Fibroblast of peridontal ligament (primary cell): ENCODE data around the gene AJM1.
A peak's percentile ranks its signal among the peaks of the same experiment; 100 is the strongest.
"Not testable (repeated sequence)": the region's sequence is repeated elsewhere in the genome, so short reads cannot be mapped to it uniquely, and the experiment has no call there.

ENCODE experiments used
- DNase-seq: peaks from one replicate; pipeline ENCODE4 v3.0.0-alpha.2; 2010; ENCODE audit errors: extremely low read depth

The AJM1 gene

DNA sequence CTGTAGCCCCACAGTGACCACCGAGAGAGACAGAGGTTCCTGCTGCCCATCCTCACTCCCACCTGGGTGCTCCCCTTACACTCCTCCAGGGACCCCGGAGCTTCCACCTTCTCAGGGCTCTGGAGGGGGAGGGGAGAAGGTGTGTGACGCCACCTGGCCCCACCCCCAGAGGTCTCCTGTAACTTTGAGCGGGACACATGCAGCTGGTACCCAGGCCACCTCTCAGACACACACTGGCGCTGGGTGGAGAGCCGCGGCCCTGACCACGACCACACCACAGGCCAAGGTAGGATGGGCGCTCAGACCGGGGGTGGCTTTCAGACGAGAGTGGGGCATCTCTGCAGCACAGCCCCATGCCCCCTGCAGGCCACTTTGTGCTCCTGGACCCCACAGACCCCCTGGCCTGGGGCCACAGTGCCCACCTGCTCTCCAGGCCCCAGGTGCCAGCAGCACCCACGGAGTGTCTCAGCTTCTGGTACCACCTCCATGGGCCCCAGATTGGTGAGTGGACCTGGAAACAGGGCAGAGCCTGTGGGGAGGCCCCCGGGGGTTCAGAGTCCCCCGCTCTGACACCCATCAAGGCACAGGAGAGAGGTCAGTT lies 14.4 kb downstream of the AJM1 start:
- DNase-seq, result no peak

DNA sequence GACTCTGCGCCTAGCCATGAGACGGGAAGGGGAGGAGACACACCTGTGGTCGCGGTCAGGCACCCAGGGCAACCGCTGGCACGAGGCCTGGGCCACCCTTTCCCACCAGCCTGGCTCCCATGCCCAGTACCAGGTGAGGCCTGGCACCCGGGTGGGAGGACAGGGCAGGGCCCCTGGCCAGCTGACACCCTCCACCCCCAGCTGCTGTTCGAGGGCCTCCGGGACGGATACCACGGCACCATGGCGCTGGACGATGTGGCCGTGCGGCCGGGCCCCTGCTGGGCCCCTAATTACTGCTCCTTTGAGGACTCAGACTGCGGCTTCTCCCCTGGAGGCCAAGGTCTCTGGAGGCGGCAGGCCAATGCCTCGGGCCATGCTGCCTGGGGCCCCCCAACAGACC lies 14.9 kb downstream of the AJM1 start:
- DNase-seq, result no peak

DNA sequence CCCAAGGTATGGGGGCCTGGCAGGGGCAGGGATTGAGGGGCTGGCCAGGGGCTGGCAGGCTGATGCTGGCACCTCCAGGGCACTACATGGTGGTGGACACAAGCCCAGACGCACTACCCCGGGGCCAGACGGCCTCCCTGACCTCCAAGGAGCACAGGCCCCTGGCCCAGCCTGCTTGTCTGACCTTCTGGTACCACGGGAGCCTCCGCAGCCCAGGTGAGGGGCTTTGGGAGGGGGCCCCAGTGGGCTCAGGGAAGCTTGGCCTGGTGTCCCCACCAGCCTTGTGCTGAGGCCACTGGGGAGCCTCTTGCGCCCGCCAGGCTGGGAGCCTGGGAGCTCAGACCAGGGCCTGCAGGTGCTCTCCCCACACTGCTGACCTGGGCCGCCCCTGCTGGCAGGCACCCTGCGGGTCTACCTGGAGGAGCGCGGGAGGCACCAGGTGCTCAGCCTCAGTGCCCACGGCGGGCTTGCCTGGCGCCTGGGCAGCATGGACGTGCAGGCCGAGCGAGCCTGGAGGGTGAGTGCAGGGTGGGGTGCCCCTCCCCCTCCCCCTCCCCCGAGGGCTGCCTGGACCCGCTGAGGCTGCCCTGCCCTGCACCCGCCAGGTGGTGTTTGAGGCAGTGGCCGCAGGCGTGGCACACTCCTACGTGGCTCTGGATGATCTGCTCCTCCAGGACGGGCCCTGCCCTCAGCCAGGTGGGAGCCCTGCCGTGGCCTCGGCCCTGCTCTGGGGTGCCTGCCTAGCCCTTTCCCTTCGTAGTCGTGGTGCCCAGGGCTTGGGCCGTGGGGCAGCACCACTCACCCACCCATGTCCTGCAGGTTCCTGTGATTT lies 15.5 kb downstream of the AJM1 start:
- no peak for DNase-seq

DNA sequence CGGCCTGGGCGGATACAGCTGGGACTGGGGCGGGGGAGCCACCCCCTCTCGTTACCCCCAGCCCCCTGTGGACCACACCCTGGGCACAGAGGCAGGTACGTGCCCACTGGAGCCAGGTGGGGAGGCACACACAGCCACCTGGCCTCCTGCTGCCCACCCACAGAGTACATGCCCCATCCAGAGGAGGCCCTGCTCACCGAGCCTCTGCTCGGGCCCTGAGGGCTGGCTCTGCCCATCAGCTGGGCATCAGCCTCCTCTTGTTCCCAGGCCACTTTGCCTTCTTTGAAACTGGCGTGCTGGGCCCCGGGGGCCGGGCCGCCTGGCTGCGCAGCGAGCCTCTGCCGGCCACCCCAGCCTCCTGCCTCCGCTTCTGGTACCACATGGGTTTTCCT lies 16.2 kb downstream of the AJM1 start:
- DNase-seq, result no peak

DNA sequence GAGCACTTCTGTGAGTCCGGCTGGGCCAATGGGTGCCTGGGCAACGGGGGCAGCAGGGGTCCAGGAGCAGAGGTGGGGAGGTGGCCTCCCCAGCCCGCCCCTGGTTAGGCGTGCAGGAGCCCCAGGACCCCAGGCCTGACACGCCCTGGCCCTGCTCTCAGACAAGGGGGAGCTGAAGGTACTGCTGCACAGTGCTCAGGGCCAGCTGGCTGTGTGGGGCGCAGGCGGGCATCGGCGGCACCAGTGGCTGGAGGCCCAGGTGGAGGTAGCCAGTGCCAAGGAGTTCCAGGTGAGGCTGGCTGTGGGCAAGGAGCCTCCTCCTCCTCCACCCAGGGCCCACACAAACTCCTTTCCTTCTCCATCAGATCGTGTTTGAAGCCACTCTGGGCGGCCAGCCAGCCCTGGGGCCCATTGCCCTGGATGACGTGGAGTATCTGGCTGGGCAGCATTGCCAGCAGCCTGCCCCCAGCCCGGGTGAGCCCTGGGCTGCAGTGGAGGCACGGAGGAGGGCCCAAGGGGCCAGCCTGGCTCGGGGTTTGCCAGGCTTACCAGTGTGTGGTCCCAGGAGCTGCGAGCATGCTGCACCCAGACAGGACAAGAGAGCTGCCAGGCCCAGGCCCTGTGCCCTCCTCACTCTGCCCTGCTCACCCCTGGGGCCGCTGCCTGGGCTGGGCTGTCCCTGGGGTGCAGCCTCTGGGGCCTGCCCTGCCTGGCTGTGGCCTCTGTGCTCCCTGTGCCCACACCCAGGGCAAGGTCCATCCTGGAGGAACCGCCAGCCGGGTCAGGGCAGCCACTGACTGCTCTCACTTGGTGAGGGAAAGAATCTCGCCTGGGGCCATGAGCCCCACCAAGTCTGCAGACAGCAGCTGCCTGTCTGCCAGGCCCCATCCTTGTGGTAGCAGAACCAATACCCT lies 16.8 kb downstream of the AJM1 start:
- peak; percentile 54 for DNase-seq

DNA sequence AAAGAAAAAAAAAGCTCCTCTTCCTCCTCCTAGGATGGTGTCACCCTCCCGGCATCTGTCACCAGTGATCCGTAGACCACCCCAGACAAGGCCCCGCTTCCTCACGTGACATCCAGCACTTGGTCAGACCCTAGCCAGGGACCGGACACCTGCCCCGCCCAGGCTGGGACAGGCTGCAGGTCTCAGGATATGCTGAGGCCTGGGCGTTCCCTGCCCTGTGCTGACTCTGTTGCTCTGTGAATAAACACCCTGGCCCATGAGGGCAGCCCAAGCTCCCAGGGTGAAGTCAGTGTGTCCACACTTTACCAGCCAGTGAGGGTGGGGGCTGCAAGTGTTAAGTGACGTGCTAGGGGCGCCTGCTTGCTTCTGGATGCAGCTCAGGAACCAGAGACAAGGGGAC lies 18.3 kb downstream of the AJM1 start:
- DNase-seq, result no peak

DNA sequence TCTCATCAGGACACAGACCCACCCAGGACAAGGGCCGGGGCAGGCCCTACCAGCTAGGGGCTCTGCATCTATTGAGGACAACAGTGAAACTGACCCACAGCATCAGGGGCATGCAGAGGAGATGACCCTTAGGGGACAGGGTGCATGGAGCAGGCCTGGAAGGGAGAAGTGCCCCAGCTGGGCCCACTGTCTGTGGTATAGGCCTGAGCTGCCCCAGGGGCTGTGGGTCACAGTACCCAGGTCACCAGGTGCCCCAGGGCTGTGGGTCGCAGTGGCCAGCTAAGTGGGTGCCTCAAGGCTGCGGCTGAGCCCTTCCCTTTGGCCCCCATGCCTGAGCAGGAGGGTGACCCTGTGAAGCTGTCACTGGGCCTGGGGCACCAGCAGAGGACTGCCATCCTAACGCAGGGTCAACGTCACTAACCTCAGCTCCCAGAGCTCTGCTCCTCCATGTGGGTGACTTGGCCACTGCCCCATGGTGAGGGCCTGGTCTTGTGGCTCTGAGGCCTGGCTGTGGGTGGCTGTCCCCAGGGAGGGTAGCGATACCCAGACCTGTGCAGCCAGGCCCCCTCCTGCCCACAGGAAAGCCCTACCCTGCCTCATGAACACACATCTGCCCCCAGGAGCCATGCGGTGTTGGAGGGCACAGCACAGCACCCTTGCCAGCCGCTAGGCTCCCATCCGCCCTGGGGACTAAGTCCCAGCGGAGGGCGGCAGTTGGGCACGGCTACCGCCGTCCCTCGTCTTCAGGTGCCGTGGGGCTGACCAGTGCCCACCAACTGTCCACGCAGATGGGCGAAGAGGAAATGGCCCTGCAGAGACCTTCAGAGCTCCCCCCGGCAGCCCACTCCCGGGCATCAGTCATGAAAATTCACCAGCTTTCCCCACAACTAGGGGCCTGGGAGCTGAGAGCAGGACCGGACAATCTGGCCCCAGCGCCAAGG lies 18.9 kb downstream of the AJM1 start:
- no peak for DNase-seq

DNA sequence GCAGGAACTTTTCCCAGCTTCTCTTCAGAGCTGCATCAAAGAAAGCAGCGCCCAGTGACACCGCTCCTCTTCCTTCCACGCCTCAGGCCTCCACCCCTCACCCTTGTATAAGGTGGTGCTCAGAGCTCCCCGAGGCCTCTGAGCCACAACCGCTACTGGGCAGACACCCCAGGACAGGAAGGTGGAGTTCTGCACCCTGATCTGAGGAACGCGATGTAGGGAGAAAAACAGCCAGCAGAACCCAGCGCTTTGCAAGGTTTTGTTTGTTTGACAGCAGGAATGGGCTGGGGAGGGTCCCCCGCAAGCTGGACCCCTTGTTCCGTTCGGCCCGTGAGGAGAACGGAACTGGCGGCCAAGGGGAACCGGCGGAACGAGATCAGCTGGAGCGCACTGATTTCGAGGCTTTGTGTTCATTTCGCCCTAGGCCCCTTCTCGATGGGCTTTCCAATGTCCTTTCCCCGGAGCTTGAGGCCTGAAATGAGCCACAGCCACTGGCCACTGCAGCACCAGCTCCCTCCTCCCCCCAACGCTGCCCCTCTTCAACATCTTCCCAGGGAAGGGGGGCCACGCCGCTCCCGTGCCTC lies 19.7 kb downstream of the AJM1 start:
- no peak for DNase-seq

DNA sequence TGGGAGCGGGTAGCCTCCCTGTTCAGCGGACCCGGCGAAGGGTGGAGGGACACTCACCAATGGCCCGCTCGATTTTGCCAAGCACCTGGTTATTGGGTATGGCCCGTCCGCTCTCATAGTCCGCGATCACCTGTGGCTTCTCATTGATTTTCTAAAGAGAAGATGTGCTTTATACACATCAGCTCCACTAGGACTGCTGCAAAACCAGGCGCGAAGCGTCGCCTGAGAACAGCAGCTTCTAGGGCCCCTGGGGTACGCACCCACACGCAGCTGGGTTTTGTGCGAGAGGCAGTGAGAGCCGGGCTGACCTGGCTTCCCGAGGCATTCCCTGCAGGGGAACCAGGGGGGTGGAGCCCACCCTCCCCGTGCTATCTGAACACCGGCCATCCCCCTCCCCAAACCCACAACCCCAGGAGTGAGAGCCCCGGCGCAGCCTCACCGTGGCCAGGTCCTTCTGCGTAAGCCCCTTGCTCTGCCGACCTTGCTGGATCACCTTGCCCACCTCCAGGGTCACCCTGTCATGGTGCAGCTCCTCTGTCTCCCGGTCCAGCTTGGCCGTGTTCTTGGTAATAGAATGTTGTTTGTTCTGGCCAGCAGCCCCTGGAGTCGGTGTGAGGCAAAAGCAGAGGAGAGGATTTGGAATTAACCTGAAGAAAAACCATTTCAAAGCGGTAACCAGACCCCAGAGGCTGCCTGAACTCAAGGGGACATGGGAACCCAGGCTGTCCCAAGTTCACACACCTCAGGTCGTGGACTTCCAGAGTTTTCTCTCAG lies 20.8 kb downstream of the AJM1 start:
- DNase-seq, result no peak

DNA sequence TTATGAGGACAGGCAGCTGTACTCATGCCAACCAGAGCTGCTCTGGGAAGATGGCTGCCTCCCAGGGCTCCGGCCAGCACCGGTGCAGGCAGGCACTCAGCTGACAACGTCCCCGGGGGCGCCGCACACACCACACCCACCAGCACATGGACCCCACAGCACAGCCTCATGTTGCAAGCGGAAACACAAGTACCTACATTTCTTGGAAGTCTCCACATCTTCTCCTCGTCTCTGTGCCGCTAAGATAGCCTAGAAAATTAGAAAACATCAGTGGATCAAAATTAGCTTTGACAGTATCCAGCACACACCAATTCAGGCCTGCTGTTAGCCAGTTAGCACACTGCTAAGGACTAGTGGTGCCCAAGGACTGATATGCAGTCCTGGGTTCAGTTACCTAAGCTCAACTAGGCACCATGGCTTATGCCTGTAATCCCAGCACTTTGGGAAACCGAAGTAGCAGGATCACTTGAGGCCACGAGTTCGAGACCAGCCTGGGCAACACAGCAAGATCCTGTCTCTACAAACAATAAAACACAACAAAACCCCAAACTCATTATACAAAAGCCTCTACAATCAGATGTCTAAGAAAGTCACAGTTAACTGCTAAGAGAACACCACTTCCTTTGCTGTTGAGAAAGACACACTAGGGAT lies 21.5 kb downstream of the AJM1 start:
- DNase-seq, result no peak

DNA sequence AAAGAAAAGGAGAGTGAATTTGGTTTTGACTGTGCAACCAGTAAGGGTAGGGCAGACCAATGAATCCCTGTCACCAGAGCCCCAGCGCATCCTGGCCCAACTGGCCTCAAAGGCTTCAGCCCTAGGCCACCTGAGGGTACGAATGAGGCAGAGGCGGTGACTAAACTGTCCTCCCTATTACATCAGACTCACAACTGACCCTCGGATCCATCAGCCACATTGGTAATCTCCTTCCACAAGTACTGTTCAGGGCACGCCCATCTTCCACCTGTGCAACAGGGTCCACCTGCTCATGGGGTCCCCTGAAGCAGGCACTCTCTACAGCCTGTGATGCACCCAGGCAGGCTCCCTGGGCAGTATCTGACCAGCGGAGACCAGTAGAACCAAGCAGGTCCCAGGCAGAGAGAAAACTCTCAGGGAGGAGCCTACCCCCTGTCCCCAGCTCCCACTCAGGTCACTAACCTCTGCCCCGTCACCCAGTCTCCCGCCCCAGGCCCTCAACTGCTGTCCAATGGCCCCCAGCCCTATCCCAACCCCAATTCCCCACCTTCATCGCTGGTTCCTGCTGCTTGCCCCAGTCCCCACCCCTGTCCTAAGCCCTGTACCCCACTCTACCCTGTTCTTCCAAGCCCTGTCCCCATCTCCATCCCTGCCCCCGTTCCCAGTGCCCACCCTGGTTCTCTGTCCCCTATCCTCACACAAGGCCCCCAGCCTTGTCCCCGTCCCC lies 22.9 kb downstream of the AJM1 start:
- no peak for DNase-seq

DNA sequence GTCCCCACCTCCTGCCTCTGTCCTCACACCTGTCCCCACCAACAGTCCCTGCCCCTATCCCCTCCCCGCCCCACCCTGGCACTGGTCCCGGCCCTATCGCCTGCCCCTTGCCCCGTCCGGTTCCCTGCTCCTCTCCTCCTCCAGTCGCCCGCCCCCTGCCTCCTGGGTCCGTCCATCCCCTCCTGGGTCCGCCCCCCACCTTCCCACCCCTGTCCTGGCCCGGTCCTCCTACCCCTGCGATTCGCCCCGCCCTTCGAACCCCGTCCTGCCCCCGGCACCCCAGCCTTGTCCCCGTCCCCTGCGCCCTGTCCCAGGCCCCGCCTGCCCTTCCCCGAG lies 23.5 kb downstream of the AJM1 start:
- no peak for DNase-seq

DNA sequence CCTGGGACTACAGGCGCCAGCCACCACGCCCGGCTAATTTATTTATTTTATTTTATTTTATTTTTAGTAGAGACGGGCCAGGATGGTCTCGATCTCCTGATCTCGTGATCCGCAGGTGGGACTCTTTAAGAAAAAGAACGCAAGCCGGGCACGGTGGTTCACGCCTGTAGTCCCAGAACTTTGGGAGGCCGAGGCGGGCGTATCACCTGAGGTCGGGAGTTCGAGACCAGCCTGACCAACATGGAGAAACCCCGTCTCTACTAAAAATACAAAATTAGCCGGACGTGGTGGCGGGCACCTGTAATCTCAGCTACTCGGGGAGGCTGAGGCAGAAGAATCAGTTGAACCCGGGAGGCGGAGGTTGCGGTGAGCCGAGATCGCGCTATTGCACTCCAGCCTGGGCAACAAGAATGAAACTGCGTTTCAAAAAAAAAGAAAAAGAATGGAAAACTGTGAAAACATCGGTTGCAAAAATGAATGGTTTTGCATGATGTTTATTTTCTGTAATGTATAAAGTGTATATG lies 24.7 kb downstream of the AJM1 start:
- not testable (repeated sequence) for DNase-seq

DNA sequence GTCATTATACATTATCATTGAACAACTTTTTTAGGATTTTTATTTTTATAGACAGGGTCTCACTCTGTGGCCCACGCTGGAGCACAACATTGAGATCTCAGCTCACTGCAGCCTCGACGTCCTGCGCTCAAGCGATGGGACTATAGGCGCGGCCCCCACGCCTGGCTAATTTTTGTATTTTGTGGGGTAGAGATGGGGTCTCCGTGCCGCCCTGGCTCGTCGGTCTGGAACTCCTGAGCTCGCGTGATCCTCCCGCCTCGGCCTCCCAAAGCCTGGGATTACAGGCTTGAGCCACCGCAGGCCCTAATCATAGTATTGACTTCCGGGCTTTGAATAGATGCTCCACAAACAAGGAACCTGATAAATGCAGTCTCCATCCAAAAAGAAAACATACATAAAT lies 25.2 kb downstream of the AJM1 start:
- DNase-seq, result no peak

DNA sequence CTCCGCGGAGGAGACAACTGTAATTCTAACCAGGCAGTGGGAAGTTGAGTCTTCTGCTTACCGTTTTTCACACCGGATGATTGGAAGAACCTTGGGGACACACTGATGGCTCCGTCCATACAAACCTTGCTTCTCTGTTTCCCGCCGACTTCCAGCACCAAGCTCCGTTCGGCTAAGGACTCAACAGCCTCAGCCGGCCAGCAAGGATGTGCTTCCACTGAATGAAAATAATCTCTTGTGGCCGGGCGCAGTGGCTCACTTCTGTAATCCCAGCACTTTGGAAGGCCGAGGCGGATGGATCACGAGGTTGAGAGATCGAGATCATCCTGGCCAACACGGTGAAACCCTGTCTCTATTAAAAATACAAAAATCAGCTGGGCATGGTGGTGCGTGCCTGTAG lies 25.6 kb downstream of the AJM1 start:
- no peak for DNase-seq

DNA sequence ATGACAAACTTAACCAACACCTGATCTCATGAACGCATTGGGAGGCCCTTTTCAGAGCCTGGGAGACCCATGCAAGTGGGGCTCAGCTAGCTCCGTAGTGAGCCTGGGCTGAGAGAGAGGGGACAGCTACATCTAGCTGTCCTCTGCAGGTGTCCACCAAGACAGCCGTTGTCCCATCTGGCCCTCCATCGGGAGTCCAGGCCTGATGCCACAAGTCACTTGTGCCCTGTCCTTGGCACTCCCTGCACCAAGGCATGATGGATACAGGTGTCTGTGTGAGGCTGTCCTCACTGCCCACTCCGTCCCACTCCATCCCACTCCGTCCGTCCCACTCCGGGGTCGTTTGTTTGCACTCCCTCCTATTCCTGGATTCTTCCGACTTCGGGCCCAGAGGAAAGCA lies 26.4 kb downstream of the AJM1 start:
- no peak for DNase-seq

DNA sequence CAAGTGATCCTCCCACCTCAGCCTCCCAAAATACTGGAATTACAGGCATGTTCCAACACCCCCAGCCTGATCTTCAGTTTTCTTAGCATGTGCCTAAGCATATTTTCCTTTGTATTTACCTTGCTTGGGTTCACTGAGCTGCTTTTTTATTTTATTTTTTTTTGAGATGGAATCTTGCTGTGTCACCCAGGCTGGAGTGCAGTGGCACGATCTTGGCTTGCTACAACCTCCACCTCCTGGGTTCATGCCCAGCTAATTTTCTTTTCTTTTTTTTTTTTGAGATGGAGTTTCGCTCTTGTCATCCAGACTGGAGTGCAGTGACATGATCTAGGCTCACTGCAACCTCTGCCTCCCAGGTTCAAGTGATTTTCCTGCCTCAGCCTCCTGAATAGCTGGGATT lies 27.3 kb downstream of the AJM1 start:
- not testable (repeated sequence) for DNase-seq

DNA sequence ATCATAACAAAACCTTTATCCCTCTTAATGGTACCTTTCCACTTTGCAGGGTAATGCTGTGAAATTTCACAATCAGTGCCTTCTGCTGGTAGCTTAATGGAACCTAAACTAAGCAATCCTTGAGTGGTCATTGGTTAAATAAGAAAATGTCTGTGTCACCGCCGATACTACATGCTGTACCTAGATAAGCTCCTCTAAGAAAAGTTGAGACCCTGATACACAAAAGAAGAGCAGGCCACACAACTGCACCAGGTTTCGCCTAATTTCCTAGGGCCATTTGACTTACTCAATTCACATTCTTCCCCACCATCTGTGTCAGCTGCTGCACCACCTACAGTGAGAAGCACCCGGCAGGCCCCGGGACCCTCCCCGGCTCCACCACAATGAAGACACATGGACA lies 32.9 kb downstream of the AJM1 start:
- DNase-seq, result no peak

DNA sequence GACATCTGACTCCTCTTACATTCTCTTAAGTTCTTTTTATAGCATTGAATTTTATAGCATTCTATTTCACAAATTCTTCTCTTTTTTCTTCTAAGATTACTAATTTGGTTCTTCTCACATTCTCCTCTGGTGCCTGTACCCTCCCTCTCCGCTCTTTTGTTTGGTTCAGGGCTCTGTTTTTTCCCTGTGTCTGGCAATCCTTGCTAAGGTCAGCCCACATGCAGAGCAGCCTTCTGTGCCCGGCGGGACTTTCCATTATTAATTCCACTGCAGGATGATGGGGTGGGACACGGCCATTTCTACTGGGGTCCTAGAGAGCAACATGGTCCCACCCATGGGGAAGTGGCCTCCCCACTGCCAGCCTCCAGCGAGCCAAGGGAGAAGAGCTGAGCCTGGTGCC lies 34.2 kb downstream of the AJM1 start:
- DNase-seq, result no peak
